NCI-H2029 treated with DMSO at 0.1 percent for 48 hours (cell line): ENCODE data around the gene VSIG2.
A peak's percentile ranks its signal among the peaks of the same experiment; 100 is the strongest.

ENCODE experiments used
- DNase-seq: peaks from one replicate; lab custom pipeline; 2025; lab: John Stamatoyannopoulos, UW

VSIG2 gene

GRCh38 chr11:124763156-124763947 lies 11.3 kb upstream of the VSIG2 start:
- DNase-seq = peak; percentile 12

- DNase-seq = no peak
These were observed 10.6 kb upstream of the VSIG2 start for GRCh38 chr11:124762624-124763155.

GRCh38 chr11:124762105-124762623 lies 10.1 kb upstream of the VSIG2 start, which contains the start of gene ESAM:
TSS of gene ESAM (minus strand) at chr11:124762290. CDS start at chr11:124762154, 136 bp downstream.
- DNase-seq = no peak

GRCh38 chr11:124761301-124762104 lies 9.4 kb upstream of the VSIG2 start:
- no peak for DNase-seq

GRCh38 chr11:124760806-124761205 lies 8.8 kb upstream of the VSIG2 start:
- no peak for DNase-seq

GRCh38 chr11:124760205-124760652 lies 8.2 kb upstream of the VSIG2 start:
- no peak for DNase-seq

- DNase-seq = no peak
These were observed 7.5 kb upstream of the VSIG2 start for GRCh38 chr11:124759266-124760204.

GRCh38 chr11:124758355-124759265 lies 6.6 kb upstream of the VSIG2 start:
- DNase-seq = no peak

GRCh38 chr11:124757320-124757719 lies 5.3 kb upstream of the VSIG2 start:
- no peak for DNase-seq

GRCh38 chr11:124756753-124757227 lies 4.7 kb upstream of the VSIG2 start:
- DNase-seq = no peak

- no peak for DNase-seq
These were observed 4.1 kb upstream of the VSIG2 start for GRCh38 chr11:124756033-124756752.

- no peak for DNase-seq
These were observed 2.7 kb upstream of the VSIG2 start for GRCh38 chr11:124754710-124755109.

GRCh38 chr11:124754309-124754708 lies 2.3 kb upstream of the VSIG2 start:
- DNase-seq = no peak

- no peak for DNase-seq
These were observed 1.6 kb upstream of the VSIG2 start for GRCh38 chr11:124753624-124754023.

- DNase-seq = no peak
These were observed 1.1 kb upstream of the VSIG2 start for GRCh38 chr11:124753205-124753604.

GRCh38 chr11:124752471-124753102 lies 532 bp upstream of the VSIG2 start:
- DNase-seq = no peak

- DNase-seq = no peak
These were observed 689 bp downstream of the VSIG2 start for GRCh38 chr11:124751391-124751740.

GRCh38 chr11:124749912-124750311 lies 2.1 kb downstream of the VSIG2 start:
- no peak for DNase-seq
